ENCODE data around the gene PCDH15.

Gene PCDH15

GRCh38 chr10:54682554-54682953 is 118.5 kb downstream of the PCDH15 start:
- TF ChIP-seq CTCF (IDR thresholded peaks at IDR 0.05; ENCODE audit: control insufficient read depth, extremely low read depth, insufficient read depth) = no peak
- DNase-seq (ENCODE audit: low read depth) = no peak
- H3K4me3 ChIP-seq (ENCODE audit: low read depth, low read length) = no peak overlapping the region

GRCh38 chr10:54681136-54681535 is 119.9 kb downstream of the PCDH15 start:
- no peak overlapping the region for H3K4me3 ChIP-seq (ENCODE audit: low read depth, low read length)
- DNase-seq (ENCODE audit: low read depth) = no peak
- no peak for TF ChIP-seq CTCF (IDR thresholded peaks at IDR 0.05; ENCODE audit: control insufficient read depth, extremely low read depth, insufficient read depth)

GRCh38 chr10:54667136-54667535 is 133.9 kb downstream of the PCDH15 start:
- DNase-seq (ENCODE audit: low read depth) = no peak
- H3K4me3 ChIP-seq (ENCODE audit: low read depth, low read length) = no peak overlapping the region
- TF ChIP-seq CTCF (IDR thresholded peaks at IDR 0.05; ENCODE audit: control insufficient read depth, extremely low read depth, insufficient read depth) = no peak

GRCh38 chr10:54666192-54666591 is 134.8 kb downstream of the PCDH15 start:
- H3K4me3 ChIP-seq (ENCODE audit: low read depth, low read length) = no peak overlapping the region
- no peak for DNase-seq (ENCODE audit: low read depth)
- TF ChIP-seq CTCF (IDR thresholded peaks at IDR 0.05; ENCODE audit: control insufficient read depth, extremely low read depth, insufficient read depth) = no peak

GRCh38 chr10:54665095-54665494 is 135.9 kb downstream of the PCDH15 start:
- TF ChIP-seq CTCF (IDR thresholded peaks at IDR 0.05; ENCODE audit: control insufficient read depth, extremely low read depth, insufficient read depth) = no peak
- H3K4me3 ChIP-seq (ENCODE audit: low read depth, low read length) = no peak overlapping the region
- DNase-seq (ENCODE audit: low read depth) = no peak

GRCh38 chr10:54660397-54660796 is 140.6 kb downstream of the PCDH15 start:
- TF ChIP-seq CTCF (IDR thresholded peaks at IDR 0.05; ENCODE audit: control insufficient read depth, extremely low read depth, insufficient read depth) = no peak
- DNase-seq (ENCODE audit: low read depth) = no peak
- H3K4me3 ChIP-seq (ENCODE audit: low read depth, low read length) = no peak overlapping the region

- no peak for DNase-seq (ENCODE audit: low read depth)
- H3K4me3 ChIP-seq (ENCODE audit: low read depth, low read length) = no peak overlapping the region
- no peak for TF ChIP-seq CTCF (IDR thresholded peaks at IDR 0.05; ENCODE audit: control insufficient read depth, extremely low read depth, insufficient read depth)
These were observed 144.4 kb downstream of the PCDH15 start for GRCh38 chr10:54656643-54657042.
